SK-N-SH (cell line): ENCODE results near the gene MYOT. TPM values are rescaled to one million over a fixed set of nuclear protein-coding genes. Genes with fewer than 3 reads are reported as not detected.

Experiments used
- CTCF ChIA-PET: fragments of 300-600, 350-600 bp; formaldehyde crosslinking; extraction: SDS; loops from one replicate; lab custom pipeline; 2021; lab: Yijun Ruan, JAX
- POLR2A ChIA-PET: fragments of 350-600 bp; sonication (Branson Sonifier 250); formaldehyde crosslinking; extraction: SDS; loops from one replicate; lab custom pipeline; 2020; ENCODE audit warnings: antibody characterized with exemption, inconsistent platforms; lab: Yijun Ruan, JAX
- DNase-seq: peaks from one replicate; pipeline ENCODE4 v3.0.0; 2012
- H2AFZ ChIP-seq: fragments of 200-600 bp; sonication (generic); 2 replicates; pipeline ENCODE4 v1.8.1; 2016; ENCODE audit warnings: antibody characterized with exemption, mild to moderate bottlenecking, low read depth
- H3F3A ChIP-seq: fragments of 200-600 bp; sonication (generic); replicated peaks from 2 replicates; pipeline ENCODE3; 2016; ENCODE audit warnings: antibody characterized with exemption, mild to moderate bottlenecking; ENCODE audit not compliant: insufficient read depth
- H3K27ac ChIP-seq, 2 experiments: fragments of 200-500 bp in 1 of 2; fragments of 200-600 bp in 1 of 2; sonication (Bioruptor generic) in 1 of 2; sonication (generic), shearing (Covaris generic) in 1 of 2; 2 replicates each; pipeline versions ENCODE4 v1.5.1 to v1.6.1; 2014 to 2016; ENCODE audit warnings: low read depth in 2 of 2, inconsistent platforms in 1 of 2, low read length in 1 of 2, mild to moderate bottlenecking in 1 of 2, mixed read lengths in 1 of 2
- H3K27me3 ChIP-seq: fragments of 200-600 bp; sonication (generic), shearing (Covaris generic); 2 replicates; pipeline ENCODE4 v1.6.1; 2016; ENCODE audit warnings: mixed run types; ENCODE audit not compliant: insufficient read depth
- H3K36me3 ChIP-seq, 2 experiments: fragments of 200-500 bp in 1 of 2; fragments of 200-600 bp in 1 of 2; sonication (Bioruptor generic) in 1 of 2; sonication (generic) in 1 of 2; replicated peaks in 1 of 2; 2 replicates each; pipeline versions ENCODE3 to v1.5.1; 2014 to 2016; ENCODE audit warnings: low read length in 1 of 2, mild to moderate bottlenecking in 1 of 2; ENCODE audit not compliant: insufficient read depth in 2 of 2, control insufficient read depth in 1 of 2
- H3K4me1 ChIP-seq, 2 experiments: fragments of 200-500 bp in 1 of 2; fragments of 200-600 bp in 1 of 2; sonication (Bioruptor generic) in 1 of 2; sonication (generic), shearing (Covaris generic) in 1 of 2; 2 replicates each; pipeline versions ENCODE4 v1.5.1 to v1.6.1; 2014 to 2016; ENCODE audit warnings: low read depth in 1 of 2, low read length in 1 of 2, mixed run types in 1 of 2; ENCODE audit not compliant: insufficient read depth in 2 of 2, control insufficient read depth in 1 of 2
- H3K4me2 ChIP-seq: fragments of 200-600 bp; sonication (generic), shearing (Covaris generic); 2 replicates; pipeline ENCODE4 v1.6.1; 2017; ENCODE audit warnings: mixed run types
- H3K4me3 ChIP-seq, 2 experiments: fragments of 200-500 bp in 1 of 2; fragments of 200-600 bp in 1 of 2; sonication (Bioruptor generic) in 1 of 2; sonication (generic), shearing (Covaris generic) in 1 of 2; 2 replicates each; pipeline versions ENCODE4 v1.5.1 to v1.8.1; 2014 to 2016; ENCODE audit warnings: low read depth in 2 of 2, inconsistent platforms in 1 of 2, low read length in 1 of 2, mild to moderate bottlenecking in 1 of 2, mixed read lengths in 1 of 2, moderate library complexity in 1 of 2
- H3K79me2 ChIP-seq: fragments of 200-600 bp; sonication (generic); 2 replicates; pipeline ENCODE4 v1.8.1; 2017; ENCODE audit warnings: mild to moderate bottlenecking; ENCODE audit not compliant: insufficient read depth
- H3K9ac ChIP-seq: fragments of 200-600 bp; sonication (generic); 2 replicates; pipeline ENCODE4 v1.6.1; 2017; ENCODE audit warnings: mixed run types
- H3K9me2 ChIP-seq: fragments of 200-600 bp; sonication (generic); 2 replicates; pipeline ENCODE4 v1.6.1; 2017; ENCODE audit warnings: mixed run types
- H3K9me3 ChIP-seq: fragments of 200-600 bp; sonication (generic); 2 replicates; pipeline ENCODE4 v1.6.1; 2017; ENCODE audit warnings: mixed run types, mild to moderate bottlenecking, moderate library complexity
- H4K20me1 ChIP-seq: fragments of 200-600 bp; sonication (generic); 2 replicates; pipeline ENCODE4 v1.6.1; 2017; ENCODE audit warnings: mild to moderate bottlenecking, mixed run types; ENCODE audit not compliant: insufficient read depth
- ELF1 ChIP-seq: IDR thresholded peaks from 2 replicates; pipeline ENCODE4 v1.4.0; 2012
- EP300 ChIP-seq, 2 experiments: IDR thresholded peaks; 2 replicates each; pipeline versions ENCODE4 v1.4.0 to v1.6.1; 2012; ENCODE audit warnings: borderline replicate concordance in 1 of 2, low read depth in 1 of 2, low read length in 1 of 2
- FOXJ3 ChIP-seq: sonication (generic); formaldehyde crosslinking; IDR thresholded peaks from 2 replicates; pipeline ENCODE4 v1.5.1; 2020; ENCODE audit warnings: mild to moderate bottlenecking, missing genetic modification reagents
- JUND ChIP-seq: IDR thresholded peaks from 2 replicates; pipeline ENCODE4 v1.4.0; 2012
- MEF2A ChIP-seq: IDR thresholded peaks from 2 replicates; pipeline ENCODE4 v1.4.0; 2012; ENCODE audit warnings: low read depth, borderline replicate concordance
- NFIC ChIP-seq: IDR thresholded peaks from 2 replicates; pipeline ENCODE4 v1.4.0; 2012; ENCODE audit warnings: borderline replicate concordance
- NRF1 ChIP-seq: IDR thresholded peaks from 2 replicates; pipeline ENCODE4 v1.6.1; 2012; ENCODE audit warnings: low read depth, mild to moderate bottlenecking, low read length
- POLR2AphosphoS5 ChIP-seq: IDR thresholded peaks from 2 replicates; pipeline ENCODE4 v1.6.1; 2012; ENCODE audit warnings: low read depth, low read length
- RXRA ChIP-seq: IDR thresholded peaks from 2 replicates; pipeline ENCODE4 v1.4.0; 2012; ENCODE audit warnings: low read depth, mild to moderate bottlenecking, borderline replicate concordance
- SIN3A ChIP-seq: IDR thresholded peaks from 2 replicates; pipeline ENCODE4 v1.6.1; 2012; ENCODE audit warnings: low read depth, mild to moderate bottlenecking, low read length, moderate library complexity, borderline replicate concordance
- SMC3 ChIP-seq: IDR thresholded peaks from 2 replicates; pipeline ENCODE4 v1.6.1; 2012; ENCODE audit warnings: low read depth, low read length, improper control_type of control experiment
- TAF1 ChIP-seq: IDR thresholded peaks from 2 replicates; pipeline ENCODE4 v1.6.1; 2012; ENCODE audit warnings: low read depth, mild to moderate bottlenecking, low read length, moderate library complexity, borderline replicate concordance
- TCF12 ChIP-seq: IDR thresholded peaks from 2 replicates; pipeline ENCODE4 v1.4.0; 2012
- WGBS: methylation state at CpG from one replicate; pipeline ENCODE4 v1.1.6; 2017; ENCODE audit warnings: low lambda C conversion rate; 5-methylcytosine and 5-hydroxymethylcytosine counted together
- polyA plus RNA-seq, 3 experiments: library from polyadenylated mRNA; depleted of rRNA; stranded (reverse); fragments of >200 nt; gene quantifications; 2 replicates each; pipeline ENCODE4 v1.2.3, GENCODE V29; 2012
- TF ChIP-seq, protein P1 (sequence below): IDR thresholded peaks from 2 replicates; pipeline ENCODE4 v1.6.1; 2012; ENCODE audit warnings: mild to moderate bottlenecking, low read depth, low read length, moderate library complexity
- TF ChIP-seq, protein P2 (sequence below): fragments of 150-350 bp; IDR thresholded peaks from 2 replicates; pipeline ENCODE4 v1.6.1; 2016; ENCODE audit warnings: mild to moderate bottlenecking, low read depth, low read length
- TF ChIP-seq, protein P3 (sequence below): IDR thresholded peaks from 2 replicates; pipeline ENCODE4; 2012
- TF ChIP-seq, protein P4 (sequence below): IDR thresholded peaks from 2 replicates; pipeline ENCODE4 v1.4.0; 2012; ENCODE audit warnings: low read depth, borderline replicate concordance

Gene MYOT
- polyA plus RNA-seq, 1 of the 3 experiments (the other 2 are of a cell fraction) = 0.02 TPM

DNA sequence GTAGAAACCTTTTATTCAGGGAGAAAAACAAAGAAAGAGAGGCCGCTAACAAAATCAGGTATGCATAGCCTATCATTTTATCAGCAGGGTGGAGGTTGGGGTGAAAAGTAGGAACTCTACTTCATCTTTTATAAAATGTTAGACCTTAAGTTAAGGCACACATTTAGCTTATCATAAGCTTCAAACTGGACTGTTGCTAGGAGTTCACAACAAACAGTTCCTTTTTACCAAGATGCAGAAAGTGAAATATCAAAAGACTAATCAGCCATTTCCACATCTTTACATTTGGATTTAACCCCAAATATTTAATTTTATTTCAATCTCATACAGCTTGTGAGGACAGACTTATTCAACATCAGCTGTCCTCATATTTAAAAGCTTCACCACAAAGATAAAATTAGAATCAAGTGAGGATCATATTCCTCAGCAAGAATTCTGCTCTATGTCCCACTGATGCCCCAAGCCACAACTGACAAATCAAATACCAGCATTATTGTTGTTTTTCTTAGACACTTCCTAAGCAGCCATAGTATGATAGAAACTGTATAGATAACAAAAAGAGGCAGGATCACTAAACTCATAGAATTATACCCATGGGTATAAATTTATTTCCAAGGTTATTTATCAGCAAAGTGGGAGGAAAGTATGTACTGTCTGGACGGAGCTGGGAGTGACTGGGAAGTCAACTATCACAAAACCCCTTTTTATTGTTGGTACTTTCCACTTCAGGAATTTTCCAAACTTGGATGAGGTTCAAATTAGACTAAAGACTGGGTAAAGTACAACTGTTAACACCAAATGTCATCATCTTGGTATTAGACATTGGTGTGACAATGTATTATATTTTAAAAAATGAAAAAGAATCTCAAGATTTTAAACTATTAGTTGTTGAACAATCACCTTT, 29.9 kb upstream of the MYOT start (continued):
- TF ChIP-seq, protein P1, sequence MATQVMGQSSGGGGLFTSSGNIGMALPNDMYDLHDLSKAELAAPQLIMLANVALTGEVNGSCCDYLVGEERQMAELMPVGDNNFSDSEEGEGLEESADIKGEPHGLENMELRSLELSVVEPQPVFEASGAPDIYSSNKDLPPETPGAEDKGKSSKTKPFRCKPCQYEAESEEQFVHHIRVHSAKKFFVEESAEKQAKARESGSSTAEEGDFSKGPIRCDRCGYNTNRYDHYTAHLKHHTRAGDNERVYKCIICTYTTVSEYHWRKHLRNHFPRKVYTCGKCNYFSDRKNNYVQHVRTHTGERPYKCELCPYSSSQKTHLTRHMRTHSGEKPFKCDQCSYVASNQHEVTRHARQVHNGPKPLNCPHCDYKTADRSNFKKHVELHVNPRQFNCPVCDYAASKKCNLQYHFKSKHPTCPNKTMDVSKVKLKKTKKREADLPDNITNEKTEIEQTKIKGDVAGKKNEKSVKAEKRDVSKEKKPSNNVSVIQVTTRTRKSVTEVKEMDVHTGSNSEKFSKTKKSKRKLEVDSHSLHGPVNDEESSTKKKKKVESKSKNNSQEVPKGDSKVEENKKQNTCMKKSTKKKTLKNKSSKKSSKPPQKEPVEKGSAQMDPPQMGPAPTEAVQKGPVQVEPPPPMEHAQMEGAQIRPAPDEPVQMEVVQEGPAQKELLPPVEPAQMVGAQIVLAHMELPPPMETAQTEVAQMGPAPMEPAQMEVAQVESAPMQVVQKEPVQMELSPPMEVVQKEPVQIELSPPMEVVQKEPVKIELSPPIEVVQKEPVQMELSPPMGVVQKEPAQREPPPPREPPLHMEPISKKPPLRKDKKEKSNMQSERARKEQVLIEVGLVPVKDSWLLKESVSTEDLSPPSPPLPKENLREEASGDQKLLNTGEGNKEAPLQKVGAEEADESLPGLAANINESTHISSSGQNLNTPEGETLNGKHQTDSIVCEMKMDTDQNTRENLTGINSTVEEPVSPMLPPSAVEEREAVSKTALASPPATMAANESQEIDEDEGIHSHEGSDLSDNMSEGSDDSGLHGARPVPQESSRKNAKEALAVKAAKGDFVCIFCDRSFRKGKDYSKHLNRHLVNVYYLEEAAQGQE = no peak
- TF ChIP-seq, protein P2, sequence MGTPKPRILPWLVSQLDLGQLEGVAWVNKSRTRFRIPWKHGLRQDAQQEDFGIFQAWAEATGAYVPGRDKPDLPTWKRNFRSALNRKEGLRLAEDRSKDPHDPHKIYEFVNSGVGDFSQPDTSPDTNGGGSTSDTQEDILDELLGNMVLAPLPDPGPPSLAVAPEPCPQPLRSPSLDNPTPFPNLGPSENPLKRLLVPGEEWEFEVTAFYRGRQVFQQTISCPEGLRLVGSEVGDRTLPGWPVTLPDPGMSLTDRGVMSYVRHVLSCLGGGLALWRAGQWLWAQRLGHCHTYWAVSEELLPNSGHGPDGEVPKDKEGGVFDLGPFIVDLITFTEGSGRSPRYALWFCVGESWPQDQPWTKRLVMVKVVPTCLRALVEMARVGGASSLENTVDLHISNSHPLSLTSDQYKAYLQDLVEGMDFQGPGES = no peak
- TF ChIP-seq TCF12 (peak; percentile 78), NFIC (peak; percentile 17; the same call in 1 of the 2 replicates), POLR2AphosphoS5 (peak; percentile 52; the same call in 1 of the 2 replicates)
- TF ChIP-seq, all 33 proteins: peak for 8

DNA sequence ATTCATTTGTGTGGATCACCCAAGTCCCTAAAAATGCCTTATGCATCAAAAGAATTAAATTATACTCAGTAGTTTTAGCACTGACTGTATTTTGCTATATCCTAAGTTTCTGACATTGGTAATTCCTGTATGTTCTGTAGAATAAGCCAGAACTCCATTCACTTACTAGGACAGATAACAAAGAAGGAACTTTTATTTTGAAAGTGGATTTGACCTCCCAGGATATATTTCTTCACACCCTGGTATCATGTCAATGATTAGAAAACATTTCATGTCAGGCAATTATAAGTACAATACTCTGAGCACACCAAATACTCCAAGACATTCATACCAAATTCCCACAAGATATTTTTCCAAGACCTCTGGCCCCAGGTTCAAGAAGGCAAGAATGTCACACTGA, 28.7 kb upstream of the MYOT start:
- Histone ChIP-seq H3K4me3 (no peak overlapping the region), H3K79me2 (no peaks in the 10 kb centered on the region), H3K9ac (no peak overlapping the region), H3K27ac (no peak overlapping the region; a peak in 1 of 4 replicates), H3K4me1 (peaks cover 3 to 28% of the 10 kb centered on the region in 2 experiments; a peak in 3 of 4 replicates), H3K4me2 (no peak overlapping the region), H2AFZ (no peak overlapping the region), H3F3A (peaks cover 11% of the 10 kb centered on the region), H3K9me2 (no peaks in the 10 kb centered on the region), H3K9me3 (no peaks in the 10 kb centered on the region), H4K20me1 (no peaks in the 10 kb centered on the region), H3K27me3 (no peaks in the 10 kb centered on the region), H3K36me3 (no peaks in the 10 kb centered on the region)
- POLR2A ChIA-PET = no interaction called here
- TF ChIP-seq, protein P3, sequence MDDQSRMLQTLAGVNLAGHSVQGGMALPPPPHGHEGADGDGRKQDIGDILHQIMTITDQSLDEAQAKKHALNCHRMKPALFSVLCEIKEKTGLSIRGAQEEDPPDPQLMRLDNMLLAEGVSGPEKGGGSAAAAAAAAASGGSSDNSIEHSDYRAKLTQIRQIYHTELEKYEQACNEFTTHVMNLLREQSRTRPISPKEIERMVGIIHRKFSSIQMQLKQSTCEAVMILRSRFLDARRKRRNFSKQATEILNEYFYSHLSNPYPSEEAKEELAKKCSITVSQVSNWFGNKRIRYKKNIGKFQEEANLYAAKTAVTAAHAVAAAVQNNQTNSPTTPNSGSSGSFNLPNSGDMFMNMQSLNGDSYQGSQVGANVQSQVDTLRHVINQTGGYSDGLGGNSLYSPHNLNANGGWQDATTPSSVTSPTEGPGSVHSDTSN = no peak
- no peak for DNase-seq
- CTCF ChIA-PET = no interaction called here

DNA sequence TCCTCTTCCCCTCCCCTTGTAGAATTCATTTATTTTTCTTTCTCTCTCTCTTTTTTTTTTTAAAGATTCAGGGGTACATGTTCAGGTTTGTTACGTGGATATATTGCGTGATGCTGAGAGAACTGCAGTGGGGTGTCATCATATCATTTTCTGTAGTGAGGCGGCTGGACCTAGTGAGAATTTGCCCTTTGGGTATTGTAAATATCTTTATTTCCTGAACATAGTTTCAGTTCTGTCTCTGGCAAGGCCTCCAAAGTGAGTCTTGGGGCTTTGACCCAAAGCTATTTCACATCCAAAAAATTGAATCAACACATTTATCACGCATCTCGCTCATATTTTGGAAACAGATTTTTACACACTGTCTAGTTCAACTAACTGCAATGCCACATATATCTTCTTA, 25.4 kb upstream of the MYOT start:
- POLR2A ChIA-PET = no interaction called here
- Histone ChIP-seq H3K4me2 (no peak overlapping the region), H3K9me3 (no peaks in the 10 kb centered on the region), H3K27me3 (no peaks in the 10 kb centered on the region), H2AFZ (no peak overlapping the region), H3F3A (peaks cover 9% of the 10 kb centered on the region), H3K4me3 (no peak overlapping the region), H3K9me2 (no peaks in the 10 kb centered on the region), H3K27ac (no peak overlapping the region), H3K36me3 (no peaks in the 10 kb centered on the region), H4K20me1 (no peaks in the 10 kb centered on the region), H3K4me1 (peaks cover 2 to 8% of the 10 kb centered on the region in 2 experiments; a peak in 2 of 4 replicates), H3K79me2 (no peaks in the 10 kb centered on the region), H3K9ac (no peak overlapping the region)
- 95% methylated on average over 5 of the region's 5 CpGs for WGBS
- DNase-seq = no peak
- CTCF ChIA-PET = interaction anchor here (1.1 kb wide), 1 partner anchor 182 kb away, joined by 3 read pairs; no protein-coding TSS in a partner anchor
- TF ChIP-seq MEF2A = no peak
- no peak for TF ChIP-seq RXRA
- TF ChIP-seq, protein P4, sequence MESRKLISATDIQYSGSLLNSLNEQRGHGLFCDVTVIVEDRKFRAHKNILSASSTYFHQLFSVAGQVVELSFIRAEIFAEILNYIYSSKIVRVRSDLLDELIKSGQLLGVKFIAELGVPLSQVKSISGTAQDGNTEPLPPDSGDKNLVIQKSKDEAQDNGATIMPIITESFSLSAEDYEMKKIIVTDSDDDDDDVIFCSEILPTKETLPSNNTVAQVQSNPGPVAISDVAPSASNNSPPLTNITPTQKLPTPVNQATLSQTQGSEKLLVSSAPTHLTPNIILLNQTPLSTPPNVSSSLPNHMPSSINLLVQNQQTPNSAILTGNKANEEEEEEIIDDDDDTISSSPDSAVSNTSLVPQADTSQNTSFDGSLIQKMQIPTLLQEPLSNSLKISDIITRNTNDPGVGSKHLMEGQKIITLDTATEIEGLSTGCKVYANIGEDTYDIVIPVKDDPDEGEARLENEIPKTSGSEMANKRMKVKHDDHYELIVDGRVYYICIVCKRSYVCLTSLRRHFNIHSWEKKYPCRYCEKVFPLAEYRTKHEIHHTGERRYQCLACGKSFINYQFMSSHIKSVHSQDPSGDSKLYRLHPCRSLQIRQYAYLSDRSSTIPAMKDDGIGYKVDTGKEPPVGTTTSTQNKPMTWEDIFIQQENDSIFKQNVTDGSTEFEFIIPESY = no peak
- no peak for TF ChIP-seq TCF12
- no peak for TF ChIP-seq FOXJ3 (CRISPR knock-in tag)
- TF ChIP-seq NRF1 = no peak
- no peak for TF ChIP-seq EP300 (IDR thresholded peaks at IDR 0.05; ENCODE audit: borderline replicate concordance in 1 of 2, low read depth in 1 of 2, low read length in 1 of 2)
- TF ChIP-seq SIN3A = no peak
- no peak for TF ChIP-seq SMC3
- no peak for TF ChIP-seq JUND
- no peak for TF ChIP-seq TAF1
- no peak for TF ChIP-seq ELF1
